Karpas-422 (cell line): Measurements from ENCODE around the gene SBNO2. TPM values are rescaled to one million over a fixed set of nuclear protein-coding genes. Genes with fewer than 3 reads are reported as not detected.

Source experiments
- DNase-seq: peaks from one replicate; pipeline ENCODE4 v3.0.0-alpha.2; 2015
- H2AFZ ChIP-seq: fragments of 200-600 bp; sonication (generic); 2 replicates; pipeline ENCODE4 v1.6.1; 2014; ENCODE audit warnings: antibody characterized with exemption, low read length, mixed read lengths
- H3K27ac ChIP-seq: fragments of 200-600 bp; sonication (generic); 2 replicates; pipeline ENCODE4 v1.5.1; 2014; ENCODE audit warnings: mild to moderate bottlenecking, low read length, moderate library complexity
- H3K27me3 ChIP-seq: fragments of 200-600 bp; sonication (generic); 2 replicates; pipeline ENCODE4 v1.6.1; 2014; ENCODE audit warnings: low read length, mixed read lengths
- H3K36me3 ChIP-seq: fragments of 200-600 bp; sonication (generic); 2 replicates; pipeline ENCODE4 v1.6.1; 2014; ENCODE audit warnings: low read length, mixed read lengths; ENCODE audit not compliant: insufficient read depth
- H3K4me1 ChIP-seq: fragments of 200-600 bp; sonication (generic); 2 replicates; pipeline ENCODE4 v1.6.1; 2014; ENCODE audit warnings: mild to moderate bottlenecking, low read length, mixed read lengths
- H3K4me2 ChIP-seq: fragments of 200-600 bp; sonication (generic); 2 replicates; pipeline ENCODE4 v1.6.1; 2014; ENCODE audit warnings: low read length, low read depth, mild to moderate bottlenecking; ENCODE audit not compliant: poor library complexity, severe bottlenecking
- H3K4me3 ChIP-seq: fragments of 200-600 bp; sonication (generic); 2 replicates; pipeline ENCODE4 v1.5.1; 2014; ENCODE audit warnings: mild to moderate bottlenecking, antibody characterized with exemption, low read length, mixed read lengths
- H3K79me2 ChIP-seq: fragments of 200-600 bp; sonication (generic); 2 replicates; pipeline ENCODE4 v1.6.1; 2014; ENCODE audit warnings: mild to moderate bottlenecking, low read length, mixed read lengths
- H3K9ac ChIP-seq: fragments of 200-600 bp; sonication (generic); 2 replicates; pipeline ENCODE4 v1.6.0; 2014; ENCODE audit warnings: low read length
- H3K9me2 ChIP-seq: fragments of 200-600 bp; sonication (generic), shearing (Covaris generic); replicated peaks from 2 replicates; pipeline ENCODE4 v1.6.0; 2014; ENCODE audit warnings: mild to moderate bottlenecking, low read length, moderate library complexity; ENCODE audit not compliant: insufficient read depth
- H3K9me3 ChIP-seq: fragments of 300-700, 200-600 bp; sonication (generic); 2 replicates; pipeline ENCODE4 v1.6.1; 2014; ENCODE audit warnings: low read length, mixed read lengths
- H4K20me1 ChIP-seq: fragments of 200-600 bp; sonication (generic); 2 replicates; pipeline ENCODE4 v1.6.1; 2014; ENCODE audit warnings: mild to moderate bottlenecking, antibody characterized with exemption, low read length, low read depth; ENCODE audit not compliant: insufficient read depth
- total RNA-seq: library from RNA; depleted of rRNA; stranded (reverse); fragments of >200 nt; shearing (Covaris generic); gene quantifications from 2 replicates; pipeline ENCODE4 v1.2.3, GENCODE V29; 2014; ENCODE audit warnings: low replicate concordance

SBNO2 gene
- total RNA-seq, 1 experiment from 2014 or later = 7.9 TPM

GRCh38 chr19:1139126-1139525, 34.9 kb downstream of the SBNO2 start:
- no peaks in the 10 kb centered on the region for H3K9me2 ChIP-seq
- H3K9ac ChIP-seq = no peak overlapping the region
- no peak for DNase-seq
- H3K4me1 ChIP-seq = no peaks in the 10 kb centered on the region
- H3K4me2 ChIP-seq = no peak overlapping the region
- H4K20me1 ChIP-seq = no peaks in the 10 kb centered on the region
- no peaks in the 10 kb centered on the region for H3K27me3 ChIP-seq
- no peak overlapping the region for H2AFZ ChIP-seq
- H3K79me2 ChIP-seq = no peaks in the 10 kb centered on the region
- no peak overlapping the region for H3K4me3 ChIP-seq
- no peaks in the 10 kb centered on the region for H3K9me3 ChIP-seq
- H3K27ac ChIP-seq = no peak overlapping the region
- peaks cover 4% of the 10 kb centered on the region; the same call in 1 of the 2 replicates for H3K36me3 ChIP-seq

DNA sequence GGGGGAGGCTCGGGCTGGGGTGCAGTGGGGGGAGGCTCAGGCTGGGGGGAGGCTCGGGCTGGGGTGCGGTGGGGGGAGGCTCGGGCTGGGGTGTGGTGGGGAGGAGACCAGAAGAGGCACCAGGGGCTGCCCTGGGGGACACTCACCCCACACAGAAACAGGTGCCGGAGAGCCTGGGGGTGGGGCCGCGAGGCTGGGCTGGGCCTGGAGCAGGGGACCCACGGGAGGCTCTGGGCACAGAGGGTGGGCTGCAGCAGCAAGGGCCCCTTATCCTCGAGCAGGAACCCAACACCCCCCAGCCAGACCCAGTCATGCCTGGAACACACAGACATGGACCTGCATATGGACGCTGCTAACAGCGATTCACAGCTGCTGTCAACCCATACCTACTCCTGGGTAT, 35.9 kb downstream of the SBNO2 start:
- no peak overlapping the region for H3K27ac ChIP-seq
- no peak overlapping the region for H3K9ac ChIP-seq
- H3K4me2 ChIP-seq = no peak overlapping the region
- no peaks in the 10 kb centered on the region for H3K27me3 ChIP-seq
- H3K9me2 ChIP-seq = no peaks in the 10 kb centered on the region
- no peak for DNase-seq
- no peak overlapping the region for H3K4me3 ChIP-seq
- H3K79me2 ChIP-seq = no peaks in the 10 kb centered on the region
- peaks cover 7% of the 10 kb centered on the region for H3K4me1 ChIP-seq
- H3K36me3 ChIP-seq = no peaks in the 10 kb centered on the region; the same call in 1 of the 2 replicates
- H3K9me3 ChIP-seq = no peaks in the 10 kb centered on the region
- H4K20me1 ChIP-seq = peaks cover 3% of the 10 kb centered on the region
- H2AFZ ChIP-seq = no peak overlapping the region

DNA sequence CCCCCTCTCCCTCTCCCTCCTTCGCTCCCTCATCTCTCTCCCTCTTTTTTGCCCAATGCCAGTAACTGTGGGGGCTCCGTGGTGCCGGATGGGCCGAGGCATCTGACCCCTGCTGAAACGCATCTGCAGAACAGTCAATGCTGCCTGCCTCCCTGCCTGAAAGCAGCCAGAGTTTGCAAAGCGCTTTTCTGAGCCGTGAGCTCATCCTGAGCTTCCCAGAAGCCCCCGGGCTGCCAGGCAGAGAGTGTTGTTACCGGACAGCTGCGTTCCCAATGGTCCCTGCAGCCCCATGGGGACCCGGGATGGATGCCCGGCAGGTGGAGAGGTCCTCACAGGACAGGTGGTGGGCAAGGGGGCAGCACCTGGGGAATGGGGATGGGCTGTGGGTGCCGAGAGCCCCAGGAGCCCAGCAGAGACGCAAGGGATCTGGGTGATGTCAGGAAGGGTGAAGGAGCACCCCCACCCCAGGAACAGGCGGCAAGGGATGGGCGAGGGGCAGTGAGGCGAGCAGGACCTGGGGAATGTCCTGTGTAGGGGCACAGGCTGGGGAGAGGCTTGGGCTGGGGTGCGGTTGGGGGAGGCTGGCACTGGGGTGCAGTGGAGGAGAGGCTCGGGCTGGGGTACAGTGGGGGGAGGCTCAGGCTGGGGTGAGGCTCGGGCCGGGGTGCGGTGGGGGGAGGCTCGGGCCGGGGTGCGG, 37.3 kb downstream of the SBNO2 start:
- Histone ChIP-seq H3K27ac (no peak overlapping the region), H2AFZ (no peak overlapping the region), H3K4me2 (no peak overlapping the region), H3K79me2 (no peaks in the 10 kb centered on the region), H4K20me1 (peaks cover 16% of the 10 kb centered on the region), H3K36me3 (no peaks in the 10 kb centered on the region), H3K4me3 (no peak overlapping the region), H3K27me3 (no peaks in the 10 kb centered on the region), H3K9me3 (no peaks in the 10 kb centered on the region), H3K9me2 (no peaks in the 10 kb centered on the region), H3K9ac (no peak overlapping the region), H3K4me1 (peaks cover 21% of the 10 kb centered on the region)
- DNase-seq = no peak

DNA sequence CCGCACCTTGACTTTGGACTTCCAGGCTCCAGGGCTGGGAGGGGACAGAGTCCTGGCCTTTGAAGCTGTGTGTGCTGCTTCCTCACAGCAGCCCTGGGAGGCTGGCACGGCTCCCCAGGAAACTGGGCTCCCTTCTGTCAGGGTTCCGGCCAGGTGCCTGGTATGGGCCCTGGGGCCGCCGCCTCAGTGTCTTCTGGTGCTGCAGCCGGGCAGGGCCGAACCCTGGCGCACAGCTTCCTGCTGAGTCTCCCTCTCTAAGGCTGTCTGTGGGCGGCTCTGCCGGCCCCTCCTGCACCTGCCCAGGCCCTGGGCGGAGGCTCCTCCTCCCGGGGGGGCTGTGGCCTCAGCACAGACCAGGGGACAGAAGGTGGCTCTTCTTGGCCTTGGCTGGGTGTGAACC, 37.9 kb downstream of the SBNO2 start:
- DNase-seq = no peak
- no peaks in the 10 kb centered on the region for H3K9me2 ChIP-seq
- H3K27ac ChIP-seq = no peak overlapping the region
- H3K79me2 ChIP-seq = no peaks in the 10 kb centered on the region
- no peaks in the 10 kb centered on the region for H3K36me3 ChIP-seq
- peaks cover 21% of the 10 kb centered on the region for H4K20me1 ChIP-seq
- H3K4me3 ChIP-seq = no peak overlapping the region
- peaks cover 3% of the 10 kb centered on the region; the same call in 1 of the 2 replicates for H3K27me3 ChIP-seq
- no peak overlapping the region for H3K4me2 ChIP-seq
- H2AFZ ChIP-seq = no peak overlapping the region
- H3K9me3 ChIP-seq = no peaks in the 10 kb centered on the region
- H3K4me1 ChIP-seq = peaks cover 26% of the 10 kb centered on the region
- no peak overlapping the region for H3K9ac ChIP-seq

- Histone ChIP-seq H3K9me3 (no peaks in the 10 kb centered on the region), H3K9ac (no peak overlapping the region), H3K4me2 (no peak overlapping the region), H3K27me3 (peaks cover 3% of the 10 kb centered on the region; the same call in 1 of the 2 replicates), H3K4me3 (no peak overlapping the region), H3K36me3 (no peaks in the 10 kb centered on the region), H3K4me1 (peaks cover 30% of the 10 kb centered on the region), H3K79me2 (no peaks in the 10 kb centered on the region), H2AFZ (no peak overlapping the region), H4K20me1 (peaks cover 29% of the 10 kb centered on the region), H3K9me2 (no peaks in the 10 kb centered on the region), H3K27ac (no peak overlapping the region)
- no peak for DNase-seq
These were observed 38.6 kb downstream of the SBNO2 start for GRCh38 chr19:1135454-1135853.

GRCh38 chr19:1134431-1134830, 39.6 kb downstream of the SBNO2 start:
- Histone ChIP-seq H3K27ac (no peak overlapping the region), H3K4me3 (no peak overlapping the region), H2AFZ (no peak overlapping the region), H3K27me3 (peaks cover 3% of the 10 kb centered on the region; the same call in 1 of the 2 replicates), H3K9me2 (no peaks in the 10 kb centered on the region), H3K4me2 (no peak overlapping the region), H3K36me3 (no peaks in the 10 kb centered on the region), H3K9ac (no peak overlapping the region), H3K4me1 (peaks cover 30% of the 10 kb centered on the region), H3K79me2 (no peaks in the 10 kb centered on the region), H3K9me3 (no peaks in the 10 kb centered on the region), H4K20me1 (peaks cover 36% of the 10 kb centered on the region)
- no peak for DNase-seq

DNA sequence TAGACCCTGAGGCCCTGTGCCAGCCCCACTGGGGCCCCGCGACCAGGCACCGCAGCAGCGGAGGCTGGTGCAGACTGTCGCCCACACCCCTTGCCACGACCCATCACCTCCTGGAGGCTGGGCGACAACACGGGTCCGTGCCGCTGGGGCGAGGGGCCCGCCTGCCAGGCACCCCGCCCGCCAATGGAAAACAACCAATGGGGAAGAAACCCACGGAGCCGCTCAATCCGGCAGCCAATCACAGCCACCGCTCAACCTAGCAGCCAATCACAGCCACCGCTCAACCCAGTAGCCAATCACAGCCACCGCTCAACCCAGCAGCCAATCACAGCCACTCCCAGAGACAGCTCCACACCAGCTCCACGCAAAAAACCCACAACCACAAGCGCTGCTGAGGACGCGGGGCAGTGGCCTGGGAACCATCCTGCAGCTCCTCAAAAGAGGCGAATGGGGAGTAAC, 40.6 kb downstream of the SBNO2 start:
- H3K9ac ChIP-seq = peak overlapping the region; percentile 74
- peak; percentile 96 for DNase-seq
- H4K20me1 ChIP-seq = peaks cover 36% of the 10 kb centered on the region
- peaks cover 3% of the 10 kb centered on the region; the same call in 1 of the 2 replicates for H3K27me3 ChIP-seq
- no peaks in the 10 kb centered on the region for H3K36me3 ChIP-seq
- H3K79me2 ChIP-seq = no peaks in the 10 kb centered on the region
- peak overlapping the region; percentile 91 for H3K4me2 ChIP-seq
- no peak overlapping the region for H3K27ac ChIP-seq
- H3K9me2 ChIP-seq = no peaks in the 10 kb centered on the region
- H2AFZ ChIP-seq = no peak overlapping the region
- peak overlapping the region; percentile 70 for H3K4me3 ChIP-seq
- no peaks in the 10 kb centered on the region for H3K9me3 ChIP-seq
- H3K4me1 ChIP-seq = peaks cover 30% of the 10 kb centered on the region

DNA sequence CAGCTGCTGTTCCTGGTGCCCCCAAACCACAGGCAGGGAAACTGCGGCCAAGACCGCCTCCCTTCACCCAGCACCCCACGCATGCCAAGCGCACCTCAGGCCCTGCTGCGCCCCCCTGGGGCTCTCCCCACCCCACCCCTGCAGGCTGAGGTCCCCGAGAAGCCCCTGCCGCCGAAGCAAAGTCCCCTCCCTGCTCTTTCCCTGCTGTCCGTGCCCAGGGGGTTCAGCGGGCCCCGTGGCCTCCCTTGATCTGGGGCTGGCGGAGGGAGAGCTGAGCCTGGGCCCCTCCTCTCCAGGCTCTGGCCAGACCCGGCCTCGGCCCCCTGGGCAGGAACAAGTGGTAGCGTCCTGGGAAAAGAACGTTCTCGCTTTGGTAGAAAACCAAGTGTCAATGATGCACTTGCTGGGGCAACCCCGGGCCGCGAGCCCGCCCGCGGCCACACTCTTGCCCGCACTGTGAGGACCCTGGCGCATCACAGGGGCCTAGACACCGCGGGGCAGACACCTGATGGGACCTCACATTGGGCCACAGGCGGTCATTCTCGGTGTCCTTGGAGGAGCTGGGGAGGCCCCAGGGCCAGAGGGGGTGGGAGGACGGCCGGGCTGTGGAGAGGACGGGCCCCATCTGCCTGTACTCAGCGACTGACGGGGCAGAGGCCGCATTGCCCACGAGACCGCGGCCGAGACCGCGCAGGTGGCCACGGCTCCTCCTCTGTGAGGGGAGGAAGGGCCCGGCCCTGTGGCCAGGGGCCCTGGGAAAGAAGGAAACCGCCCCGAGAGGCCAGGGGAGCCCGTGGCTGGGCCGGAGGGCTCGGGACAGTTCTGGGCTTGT, 41.3 kb downstream of the SBNO2 start:
- no peak overlapping the region for H2AFZ ChIP-seq
- H3K36me3 ChIP-seq = no peaks in the 10 kb centered on the region
- no peaks in the 10 kb centered on the region for H3K79me2 ChIP-seq

More for the DNA sequence above, 41.3 kb downstream of the SBNO2 start:
- H4K20me1 ChIP-seq = peaks cover 36% of the 10 kb centered on the region
- no peaks in the 10 kb centered on the region for H3K9me3 ChIP-seq
- H3K4me1 ChIP-seq = peaks cover 30% of the 10 kb centered on the region
- peak overlapping the region; percentile 91 for H3K4me2 ChIP-seq
- H3K27me3 ChIP-seq = peaks cover 3% of the 10 kb centered on the region; the same call in 1 of the 2 replicates
- no peak overlapping the region for H3K27ac ChIP-seq
- H3K4me3 ChIP-seq = peak overlapping the region; percentile 70
- H3K9ac ChIP-seq = peak overlapping the region; percentile 74
- H3K9me2 ChIP-seq = no peaks in the 10 kb centered on the region
- DNase-seq = no peak
